Gastrocnemius medialis (tissue), 4 donors: ENCODE results near the gene FRMD4B. TPM values are rescaled to one million over a fixed set of nuclear protein-coding genes. Genes with fewer than 3 reads are reported as not detected.

Source experiments
- ATAC-seq, 2 donors: fragments of 150-250 bp; one replicate each; pipeline ENCODE4 v1.9.1; 2016
- DNase-seq, 2 donors: peaks; one replicate each; pipeline ENCODE4 v3.0.0-alpha.2; 2019
- H3K27ac ChIP-seq, 4 donors: fragments of 200-600 bp; sonication (generic); 1 replicate in 1 of 4; 2 replicates in 3 of 4; pipeline ENCODE4 v1.5.1; 2016 to 2018; ENCODE audit warnings: mild to moderate bottlenecking in 2 of 4, moderate library complexity in 1 of 4
- H3K27me3 ChIP-seq, 3 donors: fragments of 200-600 bp; sonication (generic) in 2 of 3; 1 replicate in 1 of 3; 2 replicates in 2 of 3; pipeline versions ENCODE4 v1.5.1 to v1.6.0; 2016 to 2019; ENCODE audit warnings: mild to moderate bottlenecking in 1 of 3, moderate library complexity in 1 of 3
- H3K36me3 ChIP-seq, 2 donors: fragments of 200-600 bp; sonication (generic) in 1 of 2; one replicate each; pipeline ENCODE4 v1.5.1; 2017 to 2018
- H3K4me1 ChIP-seq, 2 donors: fragments of 200-600 bp; sonication (generic) in 1 of 2; one replicate each; pipeline ENCODE4 v1.5.1; 2016 to 2017; ENCODE audit warnings: mild to moderate bottlenecking in 2 of 2
- H3K4me3 ChIP-seq, 4 donors: fragments of 200-600 bp; sonication (generic) in 3 of 4; 1 replicate in 1 of 4; 2 replicates in 3 of 4; pipeline ENCODE4 v1.5.1; 2016 to 2019; ENCODE audit warnings: mild to moderate bottlenecking in 2 of 4
- H3K9me3 ChIP-seq, 3 donors: fragments of 200-600 bp; sonication (generic) in 2 of 3; 1 replicate in 1 of 3; 2 replicates in 2 of 3; pipeline ENCODE4 v1.5.1; 2016 to 2019
- CTCF ChIP-seq, 5 experiments: fragments of 450-650 bp in 3 of 5; fragments of 200-600 bp in 2 of 5; sonication (generic) in 2 of 5; IDR thresholded peaks in 4 of 5; conservative IDR thresholded peaks in 1 of 5; 1 replicate in 4 of 5; 2 replicates in 1 of 5; pipeline ENCODE4 v1.5.1; 2016 to 2019; ENCODE audit warnings: antibody characterized with exemption in 5 of 5, mild to moderate bottlenecking in 3 of 5, moderate library complexity in 3 of 5
- POLR2A ChIP-seq, 2 donors: fragments of 450-650 bp; IDR thresholded peaks; one replicate each; pipeline ENCODE4 v1.6.1; 2017; ENCODE audit warnings: antibody characterized with exemption in 2 of 2, mild to moderate bottlenecking in 2 of 2, moderate library complexity in 2 of 2
- in situ Hi-C, 4 donors: fragments of 200-750 bp; cut with MboI; loops; one replicate each; pipeline versions ENCODE4 v1.15.0 to v1.8.0; 2017; ENCODE audit warnings: low sequenced_read_pairs in 4 of 4
- intact Hi-C: fragments of 100-400 bp; cut with DNase I; formaldehyde crosslinking; loops from one replicate; pipeline ENCODE4 v1.15.1; 2023; ENCODE audit warnings: low total_unique reads
- total RNA-seq, 4 donors: library from RNA; depleted of rRNA; stranded (reverse); fragments of >200 nt; gene quantifications; one replicate each; pipeline versions ENCODE4 v1.1.0 to v1.2.3, GENCODE V29; 2016

Gene FRMD4B
- total RNA-seq, 4 donors from 2014 or later = 0.29 to 3.6 (median 1.7) TPM

DNA sequence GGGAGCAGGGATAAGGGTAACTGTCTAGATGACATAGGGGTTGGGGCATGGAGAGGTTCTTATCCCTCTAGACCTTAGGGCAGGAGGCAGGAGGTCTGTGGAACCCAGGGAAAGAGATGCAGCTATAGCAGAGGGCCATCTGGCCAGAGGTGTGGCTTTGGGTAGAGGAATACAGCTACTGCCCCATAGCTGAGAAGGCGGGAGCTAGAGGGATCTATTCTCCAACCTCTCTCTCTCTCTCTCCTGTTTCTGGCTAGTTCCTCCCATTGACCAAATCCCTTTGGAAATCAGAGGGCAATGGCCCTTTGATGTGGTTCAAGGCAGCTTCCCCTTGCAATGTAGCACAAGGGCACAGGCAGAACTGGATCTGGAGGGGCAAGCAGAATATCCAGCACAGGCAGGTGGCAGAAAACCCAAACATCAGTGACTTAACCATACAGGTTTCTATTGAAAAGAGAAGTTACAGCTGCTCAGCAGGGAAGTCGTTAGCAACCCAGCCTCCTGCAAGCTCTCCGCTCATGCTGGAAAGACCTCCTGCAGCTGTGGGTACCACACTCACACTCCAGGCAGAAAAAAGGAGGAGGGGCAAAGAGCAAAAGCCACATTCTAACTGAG lies 241.2 kb downstream of the FRMD4B start:
- ATAC-seq = no peak
- peaks cover 46 to 47% of the 10 kb centered on the region in 2 donors for H3K4me1 ChIP-seq
- in situ Hi-C loops = no loop called here
- intact Hi-C loops = loop anchor here (5.0 kb wide), 2 partner anchors 132 to 163 kb away; partner anchors contain the start of gene EOGT
- H3K36me3 ChIP-seq = no peaks in the 10 kb centered on the region
- H3K4me3 ChIP-seq = no peak overlapping the region
- peak overlapping the region; percentile 72 to 81 (median 76) for H3K27ac ChIP-seq
- DNase-seq = no peak
- TF ChIP-seq POLR2A (IDR thresholded peaks at IDR 0.05) (no peak), CTCF (IDR thresholded peaks at IDR 0.05 in 4 of 5, conservative IDR thresholded peaks at IDR 0.05 in 1 of 5) (no peak)
- H3K27me3 ChIP-seq = no peaks in the 10 kb centered on the region
- no peaks in the 10 kb centered on the region for H3K9me3 ChIP-seq

- Histone ChIP-seq H3K27ac (peak overlapping the region; percentile 72 to 81 (median 76)), H3K4me1 (peaks cover 36% of the 10 kb centered on the region in 2 donors), H3K9me3 (no peaks in the 10 kb centered on the region), H3K4me3 (no peak overlapping the region), H3K27me3 (no peaks in the 10 kb centered on the region), H3K36me3 (no peaks in the 10 kb centered on the region)
- no peak for DNase-seq
- in situ Hi-C loops (no loop called here), intact Hi-C loops (loop anchor here (2.0 to 5.0 kb wide), 3 partner anchors 21 to 164 kb away; partner anchors contain the start of genes EOGT and LMOD3)
- no peak for TF ChIP-seq POLR2A (IDR thresholded peaks at IDR 0.05)
- no peak for TF ChIP-seq CTCF (IDR thresholded peaks at IDR 0.05 in 4 of 5, conservative IDR thresholded peaks at IDR 0.05 in 1 of 5)
- peak; percentile 84 to 89 for ATAC-seq
Observed at GRCh38 chr3:69143612-69144011, 242.3 kb downstream of the FRMD4B start.

GRCh38 chr3:69142797-69143454 lies 243.0 kb downstream of the FRMD4B start:
- Histone ChIP-seq H3K4me3 (no peak overlapping the region), H3K36me3 (no peaks in the 10 kb centered on the region), H3K27me3 (no peaks in the 10 kb centered on the region), H3K4me1 (peaks cover 29 to 34% of the 10 kb centered on the region in 2 donors), H3K9me3 (no peaks in the 10 kb centered on the region), H3K27ac (peak overlapping the region; percentile 72 to 81 (median 76))
- DNase-seq (no peak), ATAC-seq (peak; percentile 28 to 77)
- TF ChIP-seq CTCF (IDR thresholded peaks at IDR 0.05 in 4 of 5, conservative IDR thresholded peaks at IDR 0.05 in 1 of 5) (no peak), POLR2A (IDR thresholded peaks at IDR 0.05) (peak in 1 of 2 donors; percentile 19)
- in situ Hi-C loops (no loop called here), intact Hi-C loops (loop anchor here (2.0 to 5.0 kb wide), 3 partner anchors 20 to 164 kb away; partner anchors contain the start of genes EOGT and LMOD3)

DNA sequence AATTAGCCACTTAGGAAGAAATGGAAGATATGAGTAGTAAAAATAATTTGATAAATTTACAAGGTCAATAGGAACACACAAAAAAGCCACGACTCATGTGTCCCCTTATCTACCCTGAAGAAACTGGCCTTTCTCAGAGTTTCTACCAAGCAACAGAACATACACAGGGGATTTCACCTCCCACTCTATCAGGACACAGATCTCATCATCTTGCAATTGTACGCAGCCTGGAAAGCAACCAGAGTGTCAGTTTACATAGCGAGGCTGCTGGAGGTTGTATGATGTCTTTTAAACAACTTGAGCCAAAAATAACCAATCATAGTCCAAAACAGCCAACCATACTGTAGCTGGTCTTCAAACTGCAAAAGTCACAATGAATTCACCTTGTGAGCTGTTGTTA lies 243.8 kb downstream of the FRMD4B start:
- no peaks in the 10 kb centered on the region for H3K27me3 ChIP-seq
- in situ Hi-C loops = no loop called here
- H3K36me3 ChIP-seq = no peaks in the 10 kb centered on the region
- peak; percentile 70 to 80 for ATAC-seq
- no peaks in the 10 kb centered on the region for H3K9me3 ChIP-seq
- peak overlapping the region; percentile 72 to 81 (median 76) for H3K27ac ChIP-seq
- no peak overlapping the region for H3K4me3 ChIP-seq
- H3K4me1 ChIP-seq = peaks cover 28 to 34% of the 10 kb centered on the region in 2 donors
- DNase-seq = peak; percentile 48 to 54
- TF ChIP-seq CTCF (IDR thresholded peaks at IDR 0.05 in 4 of 5, conservative IDR thresholded peaks at IDR 0.05 in 1 of 5) (no peak), POLR2A (IDR thresholded peaks at IDR 0.05) (no peak)
- intact Hi-C loops = loop anchor here (2.0 to 5.0 kb wide), 3 partner anchors 19 to 165 kb away; partner anchors contain the start of genes EOGT and LMOD3
